Measurements from ENCODE around the gene TBX19.

GRCh38 chr1:168252204-168252733, 28.4 kb upstream of the TBX19 start:
- TF ChIP-seq CTCF (conservative IDR thresholded peaks at IDR 0.05; ENCODE audit: low read depth, low read length) (no peak), EZH2 (IDR thresholded peaks at IDR 0.05; ENCODE audit: low read length, unreplicated experiment) (no peak)

All from PC-3 (cell line).